Nasal cavity respiratory epithelium epithelial cell of viscerocranial mucosa (primary cell): ENCODE results near the gene COQ10B. TPM values are rescaled to one million over a fixed set of nuclear protein-coding genes. Genes with fewer than 3 reads are reported as not detected.

ENCODE experiments used
- total RNA-seq: library from RNA; depleted of rRNA; stranded (reverse); fragments of >200 nt; gene quantifications from 2 replicates; pipeline ENCODE4 v1.2.3, GENCODE V29; 2014

Gene COQ10B
- 35.1 and 47.5 TPM in 2 replicates for total RNA-seq

DNA sequence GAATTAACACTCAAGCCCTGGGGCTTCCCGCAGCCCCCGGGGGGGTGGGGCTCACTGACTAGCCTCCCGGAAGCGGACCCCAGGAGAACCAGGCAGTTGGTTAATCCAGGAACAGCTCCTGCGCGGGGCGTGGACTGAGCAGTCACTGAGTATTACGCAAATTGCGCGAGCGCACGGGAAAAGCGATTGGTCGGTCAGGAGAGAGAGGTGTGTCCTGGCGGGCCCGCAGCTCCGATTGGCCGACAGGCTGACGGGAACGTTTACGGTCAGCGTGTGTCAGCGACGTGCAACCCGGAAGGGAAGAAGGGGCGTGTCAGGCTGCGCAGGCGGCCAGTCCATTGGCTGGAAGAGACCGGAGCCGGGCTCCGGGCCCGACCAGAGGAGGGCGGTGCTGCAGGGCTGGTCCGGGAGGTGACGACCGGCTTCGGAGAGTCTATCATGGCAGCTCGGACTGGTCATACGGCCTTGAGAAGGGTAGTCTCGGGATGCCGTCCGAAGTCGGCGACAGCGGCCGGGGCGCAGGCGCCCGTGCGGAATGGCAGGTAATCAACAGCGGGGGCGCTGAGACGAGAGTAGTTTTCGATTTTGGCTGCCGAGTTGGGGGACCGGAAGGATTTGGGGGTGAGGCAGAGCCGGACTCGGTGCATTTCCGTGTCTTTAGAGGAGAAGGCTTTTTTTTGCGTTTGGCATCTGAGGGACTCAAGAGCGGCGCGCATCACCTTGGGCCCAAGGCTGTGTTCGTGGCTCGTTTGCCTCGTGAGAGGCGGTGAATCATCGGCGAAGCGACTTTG lies at the start of gene COQ10B:
Gene COQ10B, plus strand, starts transcription at position 430 of the 791 bp plus-strand sequence. Its CDS starts 9 bp downstream, at position 439.

DNA sequence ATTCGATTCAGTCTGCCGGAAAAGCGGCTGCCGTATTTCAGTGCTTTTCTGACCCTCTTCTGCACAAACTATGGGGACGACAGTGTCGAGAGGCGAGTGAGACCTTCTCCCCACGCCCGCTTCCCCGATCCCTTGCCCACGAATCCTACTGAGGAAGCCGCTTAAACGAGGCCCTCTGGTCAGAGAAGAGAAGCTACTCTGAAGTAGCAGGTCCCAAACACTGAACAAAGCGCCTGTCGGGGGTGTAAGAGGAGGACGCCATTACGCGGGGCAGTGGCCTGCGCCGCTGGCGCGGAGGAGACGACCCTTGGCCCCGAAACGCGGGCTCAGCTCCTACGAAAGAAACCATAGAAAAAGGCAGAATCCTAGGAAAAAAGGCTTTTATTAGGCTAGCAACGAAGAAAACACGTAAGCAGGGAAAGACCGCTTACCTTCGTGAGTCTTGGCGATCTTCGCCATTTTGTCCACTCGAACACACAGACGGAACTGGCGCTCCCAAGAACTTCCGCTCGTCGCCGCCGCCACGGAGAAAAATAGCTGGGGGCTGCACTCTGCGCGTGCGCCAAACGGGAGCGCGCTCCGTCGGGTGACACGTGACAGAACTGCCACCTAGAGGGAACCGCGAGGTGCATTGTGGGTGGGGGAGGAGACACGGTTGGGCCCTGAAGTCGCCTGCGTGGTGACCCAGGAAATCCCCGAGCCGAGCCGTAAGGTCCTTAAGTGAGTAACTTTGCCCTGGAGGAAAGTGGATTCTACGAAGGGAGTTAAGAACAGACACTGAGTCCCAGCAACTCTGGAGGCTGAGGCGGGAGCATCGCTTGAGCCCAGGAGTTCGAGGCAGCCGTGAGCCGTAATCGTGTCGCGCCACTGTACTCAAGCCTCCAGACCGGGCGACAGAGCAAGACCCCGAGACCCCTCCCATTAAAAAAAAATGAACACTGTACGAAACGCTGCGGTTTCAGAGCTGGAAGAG lies 18.5 kb upstream of the COQ10B start, which contains the start of gene SF3B1:
Gene SF3B1, minus strand, starts transcription at position 488 of the 973 bp plus-strand sequence. Its CDS starts 29 bp downstream, at position 459.

DNA sequence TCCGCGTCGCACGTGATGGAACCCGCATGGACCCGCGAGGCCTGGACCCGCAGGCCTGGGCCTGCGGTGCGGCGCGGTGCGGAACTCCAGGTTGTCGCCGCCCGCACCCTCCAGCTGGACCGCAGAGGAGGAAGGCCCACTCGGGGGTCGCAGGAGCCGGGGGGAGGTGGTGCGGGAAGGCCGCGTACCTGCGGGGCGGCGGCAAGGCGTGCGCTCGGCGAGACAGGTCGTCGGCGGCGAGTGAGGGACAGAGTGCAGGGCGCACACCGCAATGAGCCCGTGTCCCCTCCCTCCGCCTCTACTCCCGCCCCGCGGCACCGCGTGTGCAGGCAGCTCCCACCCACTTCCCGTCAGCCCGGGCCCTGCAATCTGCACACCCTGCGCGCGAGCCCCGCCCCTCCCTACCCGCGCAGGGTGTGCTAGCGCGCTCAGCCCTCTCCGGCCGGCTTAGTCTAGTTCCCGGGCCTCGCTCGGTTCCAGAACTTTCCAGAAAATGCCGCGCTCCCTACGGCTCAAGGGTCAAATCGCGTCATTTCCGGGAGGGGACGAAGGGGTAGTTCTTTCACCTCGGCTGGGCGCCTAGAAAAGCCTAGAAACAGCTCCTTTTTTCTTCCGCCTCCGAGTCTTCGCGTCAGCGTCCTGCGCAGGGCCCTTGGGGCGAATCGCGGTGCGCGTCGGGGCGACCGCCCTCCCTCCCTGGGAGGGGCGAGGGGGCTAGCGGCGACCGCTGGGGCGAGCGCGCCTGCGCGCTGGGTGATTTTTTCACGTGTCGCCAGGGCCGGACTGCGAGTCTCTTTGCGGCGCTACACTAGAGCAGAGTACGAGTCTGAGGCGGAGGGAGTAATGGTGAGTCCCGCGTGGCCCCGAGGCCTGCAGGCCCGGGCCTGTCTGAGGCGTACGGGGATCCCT lies 46.5 kb downstream of the COQ10B start, which contains the start of the genes HSPD1 and HSPE1:
Gene HSPD1, minus strand, starts transcription at position 247 of the 909 bp plus-strand sequence. CDS start 992 bp downstream, outside the sequence.
Gene HSPE1, plus strand, starts transcription at position 786 of the 909 bp plus-strand sequence. Its CDS starts 58 bp downstream, at position 844.

DNA sequence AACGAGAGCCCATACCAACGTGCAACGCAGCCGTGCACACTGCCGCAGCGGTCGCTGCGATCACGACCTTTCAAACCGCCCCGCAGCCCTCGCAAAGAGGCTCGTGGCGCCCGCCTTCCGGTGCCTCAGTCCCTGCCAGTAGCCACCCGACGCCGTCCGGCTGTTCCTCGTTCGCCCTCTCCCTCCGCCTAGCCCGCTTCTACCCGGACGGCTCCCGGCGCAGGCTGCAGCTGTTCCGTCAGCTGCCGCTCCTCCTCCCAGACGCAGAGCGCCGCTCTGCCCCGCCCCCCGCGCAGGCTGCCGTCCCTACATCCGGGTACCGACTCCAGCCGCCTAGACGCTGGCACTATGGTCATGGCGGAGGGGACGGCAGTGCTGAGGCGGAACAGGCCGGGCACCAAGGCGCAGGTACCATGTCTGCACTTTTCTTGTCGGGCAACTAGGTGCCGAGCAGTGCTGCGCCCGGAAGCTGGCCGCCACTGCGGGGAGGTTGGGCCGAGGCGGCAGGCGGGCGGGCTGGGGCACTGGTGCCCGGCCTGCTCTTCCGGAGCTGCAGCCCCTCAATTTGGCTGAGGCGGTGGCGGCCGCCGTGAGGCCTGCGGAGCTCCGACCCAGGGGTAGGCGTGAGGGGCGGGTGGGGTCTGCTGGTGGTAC lies 62.5 kb downstream of the COQ10B start, which contains the start of gene MOB4:
Gene MOB4, plus strand, starts transcription at position 328 of the 654 bp plus-strand sequence. Its CDS starts 21 bp downstream, at position 349.

Other genes starting within 250 kb of the COQ10B start
- 0.78 and 1.0 TPM in 2 replicates for gene ANKRD44, start 142.8 kb upstream of the COQ10B start, total RNA-seq
- 117 and 160 TPM in 2 replicates for gene SF3B1, start 18.5 kb upstream of the COQ10B start, total RNA-seq
- 534 and 547 TPM in 2 replicates for gene HSPD1, start 46.3 kb downstream of the COQ10B start, total RNA-seq
- gene HSPE1, start 46.8 kb downstream of the COQ10B start, total RNA-seq: 82.8 and 85.1 TPM in 2 replicates
- gene MOB4, start 62.5 kb downstream of the COQ10B start, total RNA-seq: 21.9 and 30.2 TPM in 2 replicates
- gene RFTN2, start 222.0 kb downstream of the COQ10B start, total RNA-seq: 0.14 TPM in 1 of 2 replicates, not detected in the other